H1 (cell line): ENCODE measurements around the gene FBXO5. TPM values are rescaled to one million over a fixed set of nuclear protein-coding genes. Genes with fewer than 3 reads are reported as not detected.

ENCODE experiments used
- CTCF ChIA-PET: fragments of 300-600 bp; sonication (Branson Sonifier 250); formaldehyde crosslinking; loops from one replicate; lab custom pipeline; 2021; ENCODE audit not compliant: partially characterized antibody; lab: Charles Lee
- POLR2A ChIA-PET: fragments of 300-600 bp; sonication (Branson Sonifier 250); formaldehyde crosslinking; loops from one replicate; lab custom pipeline; 2021; ENCODE audit warnings: inconsistent platforms; ENCODE audit not compliant: partially characterized antibody; lab: Charles Lee
- DNase-seq, 2 experiments: peaks; one replicate each; pipeline versions ENCODE4 v3.0.0 to v3.0.0-alpha.2; 2010 to 2022; ENCODE audit warnings: low spot score in 2 of 2, low read depth in 1 of 2, mixed read lengths in 1 of 2
- FAIRE-seq: peaks from 2 replicates; lab custom pipeline; 2011; peaks lifted over from hg19 to GRCh38; lab: Jason Lieb, UNC
- H2AFZ ChIP-seq: 2 replicates; pipeline ENCODE4 v1.8.1; 2012; ENCODE audit warnings: low read length, inconsistent platforms
- H2AK5ac ChIP-seq: 2 replicates; pipeline ENCODE4 v1.6.1; 2013; ENCODE audit warnings: low read depth, low read length
- H2BK120ac ChIP-seq: replicated peaks from 2 replicates; pipeline ENCODE3; 2013; ENCODE audit warnings: low read depth, low read length, inconsistent platforms
- H2BK12ac ChIP-seq: 2 replicates; pipeline ENCODE4 v1.6.1; 2013; ENCODE audit warnings: low read depth, low read length
- H2BK15ac ChIP-seq: 2 replicates; pipeline ENCODE4 v1.6.1; 2013; ENCODE audit warnings: low read length
- H2BK20ac ChIP-seq: 2 replicates; pipeline ENCODE4 v1.6.1; 2013; ENCODE audit warnings: low read length
- H2BK5ac ChIP-seq: 2 replicates; pipeline ENCODE4 v1.6.1; 2013; ENCODE audit warnings: low read depth, low read length
- H3K14ac ChIP-seq: 2 replicates; pipeline ENCODE4 v1.6.1; 2013; ENCODE audit warnings: inconsistent platforms; ENCODE audit not compliant: insufficient read length
- H3K18ac ChIP-seq: 2 replicates; pipeline ENCODE4 v1.6.1; 2013; ENCODE audit warnings: low read length; ENCODE audit errors: extremely low read depth
- H3K23ac ChIP-seq: 2 replicates; pipeline ENCODE4 v1.6.1; 2013; ENCODE audit warnings: inconsistent platforms; ENCODE audit not compliant: insufficient read length
- H3K23me2 ChIP-seq: 2 replicates; pipeline ENCODE4 v1.6.1; 2013; ENCODE audit warnings: low read depth, low read length
- H3K27ac ChIP-seq: 2 replicates; pipeline ENCODE4 v1.6.1; 2011; ENCODE audit warnings: low read depth, low read length, inconsistent platforms
- H3K27me3 ChIP-seq, 4 experiments: replicated peaks in 1 of 4; 1 replicate in 1 of 4; 2 replicates in 3 of 4; pipeline versions ENCODE4 v1.6.1 to v1.8.1; 2011 to 2013; ENCODE audit warnings: low read length in 3 of 4, mild to moderate bottlenecking in 3 of 4, inconsistent platforms in 2 of 4, mixed read lengths in 2 of 4, moderate library complexity in 1 of 4; ENCODE audit not compliant: control insufficient read depth in 3 of 4, insufficient read depth in 3 of 4; ENCODE audit errors: extremely low read depth in 1 of 4
- H3K36me3 ChIP-seq, 4 experiments: 2 replicates each; pipeline versions ENCODE4 v1.6.1 to v1.8.1; 2011 to 2013; ENCODE audit warnings: mild to moderate bottlenecking in 4 of 4, low read length in 3 of 4, moderate library complexity in 2 of 4, control low read depth in 1 of 4, inconsistent platforms in 1 of 4; ENCODE audit not compliant: insufficient read depth in 4 of 4, control insufficient read depth in 2 of 4
- H3K4ac ChIP-seq: replicated peaks from 2 replicates; pipeline ENCODE3; 2013; ENCODE audit warnings: low read length, low read depth, mixed read lengths, inconsistent platforms; ENCODE audit not compliant: insufficient read length
- H3K4me1 ChIP-seq, 4 experiments: replicated peaks in 1 of 4; 1 replicate in 1 of 4; 2 replicates in 3 of 4; pipeline versions ENCODE4 v1.6.1 to v1.8.1; 2011 to 2013; ENCODE audit warnings: low read length in 3 of 4, inconsistent platforms in 2 of 4, mixed read lengths in 1 of 4; ENCODE audit not compliant: insufficient read depth in 4 of 4, control insufficient read depth in 3 of 4
- H3K4me2 ChIP-seq, 2 experiments: 2 replicates each; pipeline versions ENCODE4 v1.6.1 to v1.8.1; 2011 to 2013; ENCODE audit warnings: low read depth in 2 of 2, low read length in 2 of 2, control low read depth in 1 of 2, inconsistent platforms in 1 of 2, mild to moderate bottlenecking in 1 of 2; ENCODE audit not compliant: insufficient read depth in 1 of 2
- H3K4me3 ChIP-seq, 4 experiments: fragments of 200-600, 300-600 bp in 1 of 4; sonication (generic), shearing (Covaris generic), sonication (Bioruptor Twin) in 1 of 4; 2 replicates each; pipeline versions ENCODE4 v1.5.1 to v1.8.1; 2011 to 2016; ENCODE audit warnings: low read length in 4 of 4, low read depth in 3 of 4, control low read depth in 2 of 4, inconsistent platforms in 2 of 4, mild to moderate bottlenecking in 2 of 4, mixed read lengths in 1 of 4, moderate library complexity in 1 of 4; ENCODE audit not compliant: insufficient read depth in 2 of 4; ENCODE audit errors: extremely low read depth in 1 of 4
- H3K56ac ChIP-seq: replicated peaks from 2 replicates; pipeline ENCODE3; 2013; ENCODE audit warnings: low read depth, mild to moderate bottlenecking, mixed read lengths, low read length, inconsistent platforms; ENCODE audit not compliant: insufficient read length
- H3K79me1 ChIP-seq: 2 replicates; pipeline ENCODE4 v1.6.1; 2013; ENCODE audit warnings: low read depth, low read length, control low read depth
- H3K79me2 ChIP-seq, 2 experiments: 2 replicates each; pipeline versions ENCODE4 v1.6.1 to v1.8.1; 2012 to 2013; ENCODE audit warnings: low read length in 2 of 2, mild to moderate bottlenecking in 2 of 2, inconsistent platforms in 1 of 2; ENCODE audit not compliant: insufficient read depth in 2 of 2, control insufficient read depth in 1 of 2
- H3K9ac ChIP-seq, 4 experiments: replicated peaks in 1 of 4; 1 replicate in 1 of 4; 2 replicates in 3 of 4; pipeline versions ENCODE4 v1.6.1 to v1.8.1; 2011 to 2013; ENCODE audit warnings: low read depth in 3 of 4, low read length in 3 of 4, control low read depth in 2 of 4, mild to moderate bottlenecking in 2 of 4, moderate library complexity in 2 of 4, inconsistent platforms in 1 of 4; ENCODE audit errors: extremely low read depth in 1 of 4
- H3K9me3 ChIP-seq, 2 experiments: 2 replicates each; pipeline versions ENCODE4 v1.6.1 to v1.8.1; 2012 to 2013; ENCODE audit warnings: mild to moderate bottlenecking in 2 of 2, moderate library complexity in 2 of 2, control low read depth in 1 of 2, inconsistent platforms in 1 of 2, low read depth in 1 of 2, low read length in 1 of 2, mixed read lengths in 1 of 2; ENCODE audit not compliant: insufficient read depth in 2 of 2
- H4K20me1 ChIP-seq, 2 experiments: replicated peaks in 1 of 2; 2 replicates each; pipeline versions ENCODE3 to v1.8.1; 2011 to 2013; ENCODE audit warnings: inconsistent platforms in 2 of 2, low read length in 2 of 2, mild to moderate bottlenecking in 1 of 2; ENCODE audit not compliant: insufficient read depth in 2 of 2, control insufficient read depth in 1 of 2
- H4K5ac ChIP-seq: 2 replicates; pipeline ENCODE4 v1.6.1; 2013; ENCODE audit warnings: low read length, low read depth, mixed read lengths, inconsistent platforms; ENCODE audit not compliant: insufficient read length
- H4K8ac ChIP-seq: 2 replicates; pipeline ENCODE4 v1.8.0; 2013; ENCODE audit warnings: mild to moderate bottlenecking, moderate library complexity, low read length, inconsistent platforms; ENCODE audit not compliant: insufficient read depth; ENCODE audit errors: extremely low read depth
- H4K91ac ChIP-seq: replicated peaks from 2 replicates; pipeline ENCODE3; 2013; ENCODE audit warnings: low read length, mixed read lengths, inconsistent platforms; ENCODE audit not compliant: insufficient read length
- BACH1 ChIP-seq: IDR thresholded peaks from 2 replicates; pipeline ENCODE4 v1.6.1; 2012; ENCODE audit warnings: low read length, improper control_type of control experiment
- CHD1 ChIP-seq: IDR thresholded peaks from 2 replicates; pipeline ENCODE4 v1.6.1; 2012; ENCODE audit warnings: low read depth, low read length, improper control_type of control experiment
- CHD2 ChIP-seq: IDR thresholded peaks from 2 replicates; pipeline ENCODE4 v1.6.1; 2012; ENCODE audit warnings: low read length, improper control_type of control experiment
- FOSL1 ChIP-seq: IDR thresholded peaks from 2 replicates; pipeline ENCODE4 v1.6.1; 2011; ENCODE audit warnings: mild to moderate bottlenecking, low read depth, low read length, moderate library complexity; ENCODE audit not compliant: insufficient read depth
- JUN ChIP-seq: IDR thresholded peaks from 2 replicates; pipeline ENCODE4 v1.6.1; 2011; ENCODE audit warnings: low read depth, mild to moderate bottlenecking, improper control_type of control experiment, low read length
- JUND ChIP-seq: IDR thresholded peaks from 2 replicates; pipeline ENCODE4 v1.6.1; 2011; ENCODE audit warnings: mild to moderate bottlenecking, improper control_type of control experiment, low read length
- PHF8 ChIP-seq: fragments of 200-600 bp; sonication (generic); conservative IDR thresholded peaks from 2 replicates; pipeline ENCODE4 v1.7.1; 2012; ENCODE audit warnings: low read depth, mild to moderate bottlenecking, inconsistent platforms, low read length, moderate library complexity
- POLR2AphosphoS5 ChIP-seq: IDR thresholded peaks from 2 replicates; pipeline ENCODE4 v1.6.1; 2011; ENCODE audit warnings: low read depth, low read length
- YY1 ChIP-seq: IDR thresholded peaks from 2 replicates; pipeline ENCODE4 v1.6.1; 2011; ENCODE audit warnings: low read depth, mild to moderate bottlenecking, low read length
- WGBS, 2 experiments: shearing (Covaris generic) in 1 of 2; methylation state at CpG; one replicate each; pipeline versions ENCODE4 v1.1.6 to v1.1.7; 2013 to 2015; ENCODE audit warnings: low lambda C conversion rate in 2 of 2, mixed read lengths in 2 of 2, inconsistent platforms in 1 of 2, low coverage in 1 of 2, missing lambda C conversion rate in 1 of 2; ENCODE audit not compliant: insufficient replicate concordance in 2 of 2, insufficient coverage in 1 of 2, insufficient read length in 1 of 2; ENCODE audit errors: extremely low coverage in 1 of 2, missing lambda C conversion rate in 1 of 2; 5-methylcytosine and 5-hydroxymethylcytosine counted together
- polyA plus RNA-seq, 7 experiments: library from polyadenylated mRNA; depleted of rRNA in 3 of 7; stranded (reverse) in 5 of 7; unstranded in 2 of 7; fragments of >200 nt in 5 of 7; fragments of 200-250 nt in 2 of 7; gene quantifications; 1 replicate in 5 of 7; 2 replicates in 1 of 7; 4 replicates in 1 of 7; pipeline versions ENCODE4 v1.2.1 to v1.2.3, GENCODE V29; 2011 to 2013; ENCODE audit warnings: missing spikeins in 2 of 7, mixed read lengths in 2 of 7
- total RNA-seq: library from RNA; stranded (reverse); fragmentation: NEBNext Ultra II Directional; extraction: Animal tissue kit (Norgen Biotek cat#: 25700); gene quantifications from 2 replicates; pipeline ENCODE4 v1.2.1, GENCODE V29; 2021

FBXO5 gene
- total and polyA plus RNA-seq, 2 of the 8 experiments (the other 6 are each of a cell fraction or from before 2014, with no cell fraction given), result 13.7 to 55.1 TPM

GRCh38 chr6:153028963-153029362, 46.1 kb upstream of the FBXO5 start:
- Histone ChIP-seq H3K4me3 (no peak overlapping the region), H3K27ac (no peak overlapping the region), H2BK12ac (no peak overlapping the region), H3K4me2 (no peak overlapping the region), H3K23ac (no peak overlapping the region), H2BK20ac (no peak overlapping the region), H3K79me2 (no peaks in the 10 kb centered on the region), H3K36me3 (no peaks in the 10 kb centered on the region), H3K18ac (no peak overlapping the region), H4K5ac (no peak overlapping the region), H3K9ac (no peak overlapping the region), H4K8ac (no peak overlapping the region), H4K91ac (no peak overlapping the region), H4K20me1 (no peaks in the 10 kb centered on the region), H3K56ac (no peak overlapping the region), H3K4me1 (no peaks in the 10 kb centered on the region), H2BK15ac (no peak overlapping the region), H3K23me2 (no peaks in the 10 kb centered on the region), H2AK5ac (no peak overlapping the region), H3K4ac (no peak overlapping the region), H2AFZ (no peak overlapping the region), H2BK120ac (no peak overlapping the region), H3K14ac (no peak overlapping the region), H3K27me3 (no peaks in the 10 kb centered on the region), H3K9me3 (no peaks in the 10 kb centered on the region), H3K79me1 (no peaks in the 10 kb centered on the region), H2BK5ac (no peak overlapping the region)
- CTCF ChIA-PET, result interaction anchor here (1.4 to 1.7 kb wide), 2 partner anchors 13 to 30 kb away, joined by 3 to 4 read pairs; no protein-coding TSS in a partner anchor
- TF ChIP-seq POLR2AphosphoS5 (no peak), CHD1 (no peak), FOSL1 (no peak), CHD2 (no peak), JUN (no peak), BACH1 (no peak), YY1 (no peak), PHF8 (no peak), JUND (no peak)
- FAIRE-seq (no peak), DNase-seq (no peak)
- 92% methylated on average over 4 of the region's 4 CpGs; no CpG with 5 or more reads in 1 of the 2 experiments for WGBS, 2 experiments
- POLR2A ChIA-PET, result no interaction called here
